BJ (cell line): ENCODE results near the gene POC1B. TPM values are rescaled to one million over a fixed set of nuclear protein-coding genes. Genes with fewer than 3 reads are reported as not detected.

Source experiments
- CTCF ChIA-PET: fragments of 350-600 bp; formaldehyde crosslinking; extraction: SDS; loops from one replicate; lab custom pipeline; 2021; ENCODE audit warnings: antibody characterized with exemption, inconsistent platforms; lab: Yijun Ruan, JAX
- POLR2A ChIA-PET: fragments of 300-600 bp; sonication (Branson Sonifier 250); formaldehyde crosslinking; extraction: SDS; loops from one replicate; lab custom pipeline; 2021; ENCODE audit warnings: antibody characterized with exemption; lab: Charles Lee
- DNase-seq: peaks from one replicate; pipeline ENCODE4 v3.0.0-alpha.2; 2011; ENCODE audit warnings: low read depth
- H3K27me3 ChIP-seq: 2 replicates; pipeline ENCODE4 v1.6.0; 2011; ENCODE audit warnings: low read length; ENCODE audit not compliant: control insufficient read depth, insufficient read depth
- H3K36me3 ChIP-seq: 2 replicates; pipeline ENCODE4 v1.5.1; 2011; ENCODE audit warnings: low read length; ENCODE audit not compliant: control insufficient read depth, insufficient read depth
- H3K4me3 ChIP-seq: 2 replicates; pipeline ENCODE4 v1.5.1; 2011; ENCODE audit warnings: low read depth, mild to moderate bottlenecking, control low read depth, low read length
- CTCF ChIP-seq: IDR thresholded peaks from 2 replicates; pipeline ENCODE4 v1.5.1; 2011; ENCODE audit warnings: low read depth, mild to moderate bottlenecking, control low read depth, inconsistent platforms, low read length, moderate library complexity; ENCODE audit not compliant: insufficient read depth
- polyA minus RNA-seq: library from RNA; depleted of rRNA, polyadenylated mRNA; stranded (reverse); fragments of >200 nt; gene quantifications from 2 replicates; pipeline ENCODE4 v1.2.3, GENCODE V29; 2011; rRNA and poly(A)+ RNA removed
- polyA plus RNA-seq: library from polyadenylated mRNA; depleted of rRNA; stranded (reverse); fragments of >200 nt; gene quantifications from 2 replicates; pipeline ENCODE4 v1.2.3, GENCODE V29; 2011; rRNA removed

The POC1B gene
- 6.7 and 12.7 TPM in 2 replicates for polyA plus RNA-seq
- polyA minus RNA-seq = 8.0 and 10.3 TPM in 2 replicates

GRCh38 chr12:89525824-89526770 lies at the start of gene POC1B:
TSS of gene POC1B (minus strand) at chr12:89526047. CDS start at chr12:89525895, 152 bp downstream.
- 0 out of 2 replicates have a peak, but pooled peaks have one; percentile 11 for TF ChIP-seq CTCF
- CTCF ChIA-PET = interaction anchor here (0.8 to 10.3 kb wide), 9 partner anchors 13 to 507 kb away, joined by 3 to 104 read pairs (median 3); no protein-coding TSS in a partner anchor
- Histone ChIP-seq H3K36me3 (no peaks in the 10 kb centered on the region), H3K27me3 (no peaks in the 10 kb centered on the region), H3K4me3 (peak within 1 kb of the TSS; percentile 85)
- DNase-seq = peak; percentile 39
- POLR2A ChIA-PET = interaction anchor here (0.6 kb wide), 1 partner anchor 472 kb away, joined by 4 read pairs; no protein-coding TSS in a partner anchor

GRCh38 chr12:89575374-89575773 lies 49.5 kb upstream of the POC1B start:
- no peak for DNase-seq
- Histone ChIP-seq H3K27me3 (no peaks in the 10 kb centered on the region), H3K36me3 (no peaks in the 10 kb centered on the region), H3K4me3 (no peak overlapping the region)
- POLR2A ChIA-PET = no interaction called here
- CTCF ChIA-PET = no interaction called here
- TF ChIP-seq CTCF = no peak

GRCh38 chr12:89574736-89575208 lies 48.9 kb upstream of the POC1B start:
- ChIA-PET CTCF (no interaction called here), POLR2A (no interaction called here)
- TF ChIP-seq CTCF = no peak
- no peaks in the 10 kb centered on the region for H3K36me3 ChIP-seq
- no peaks in the 10 kb centered on the region for H3K27me3 ChIP-seq
- no peak overlapping the region for H3K4me3 ChIP-seq
- DNase-seq = peak; percentile 47

GRCh38 chr12:89573051-89573810 lies 47.4 kb upstream of the POC1B start:
- ChIA-PET CTCF (interaction anchor here (0.5 kb wide), 1 partner anchor 393 kb away, joined by 3 read pairs; no protein-coding TSS in a partner anchor), POLR2A (no interaction called here)
- TF ChIP-seq CTCF = no peak
- H3K36me3 ChIP-seq = no peaks in the 10 kb centered on the region
- no peaks in the 10 kb centered on the region for H3K27me3 ChIP-seq
- no peak for DNase-seq
- no peak overlapping the region for H3K4me3 ChIP-seq
